Ascending aorta (tissue), 2 donors: Measurements from ENCODE around the gene KCNG2. TPM values are rescaled to one million over a fixed set of nuclear protein-coding genes. Genes with fewer than 3 reads are reported as not detected.

ENCODE experiments used
- DNase-seq, 2 donors: peaks; one replicate each; pipeline ENCODE4 v3.0.0-alpha.2; 2019; ENCODE audit warnings: low spot score in 2 of 2
- H3K27ac ChIP-seq, 2 donors: fragments of 200-600 bp; sonication (generic); one replicate each; pipeline ENCODE4 v1.5.1; 2016 to 2017; ENCODE audit warnings: mild to moderate bottlenecking in 1 of 2
- H3K27me3 ChIP-seq: fragments of 200-600 bp; sonication (generic); one replicate; pipeline ENCODE4 v1.5.1; 2017
- H3K36me3 ChIP-seq, 2 donors: fragments of 200-600 bp; sonication (generic); one replicate each; pipeline ENCODE4 v1.5.1; 2016
- H3K4me1 ChIP-seq, 2 donors: fragments of 200-600 bp; sonication (generic); one replicate each; pipeline ENCODE4 v1.5.1; 2016 to 2017; ENCODE audit warnings: mild to moderate bottlenecking in 1 of 2
- H3K4me3 ChIP-seq, 2 donors: fragments of 200-600 bp; sonication (generic); one replicate each; pipeline ENCODE4 v1.5.1; 2016 to 2017; ENCODE audit warnings: mild to moderate bottlenecking in 1 of 2
- H3K9me3 ChIP-seq, 2 donors: fragments of 200-600 bp; sonication (generic); one replicate each; pipeline ENCODE4 v1.5.1; 2016
- intact Hi-C: fragments of 100-400 bp; cut with DNase I; formaldehyde crosslinking; loops from one replicate; pipeline ENCODE4 v1.15.1; 2023
- total RNA-seq: library from RNA; depleted of rRNA; stranded (reverse); fragments of >200 nt; gene quantifications from one replicate; pipeline ENCODE4 v1.1.0, GENCODE V29; 2016
- TF ChIP-seq, protein P1 (sequence below), 3 experiments: fragments of 200-600 bp in 2 of 3; fragments of 450-650 bp in 1 of 3; sonication (generic) in 2 of 3; IDR thresholded peaks; one replicate each; pipeline ENCODE4 v1.5.1; 2016 to 2019; ENCODE audit warnings: antibody characterized with exemption in 3 of 3, mild to moderate bottlenecking in 1 of 3, moderate library complexity in 1 of 3

KCNG2 gene
- total RNA-seq, 1 donor from 2014 or later, result not detected

DNA sequence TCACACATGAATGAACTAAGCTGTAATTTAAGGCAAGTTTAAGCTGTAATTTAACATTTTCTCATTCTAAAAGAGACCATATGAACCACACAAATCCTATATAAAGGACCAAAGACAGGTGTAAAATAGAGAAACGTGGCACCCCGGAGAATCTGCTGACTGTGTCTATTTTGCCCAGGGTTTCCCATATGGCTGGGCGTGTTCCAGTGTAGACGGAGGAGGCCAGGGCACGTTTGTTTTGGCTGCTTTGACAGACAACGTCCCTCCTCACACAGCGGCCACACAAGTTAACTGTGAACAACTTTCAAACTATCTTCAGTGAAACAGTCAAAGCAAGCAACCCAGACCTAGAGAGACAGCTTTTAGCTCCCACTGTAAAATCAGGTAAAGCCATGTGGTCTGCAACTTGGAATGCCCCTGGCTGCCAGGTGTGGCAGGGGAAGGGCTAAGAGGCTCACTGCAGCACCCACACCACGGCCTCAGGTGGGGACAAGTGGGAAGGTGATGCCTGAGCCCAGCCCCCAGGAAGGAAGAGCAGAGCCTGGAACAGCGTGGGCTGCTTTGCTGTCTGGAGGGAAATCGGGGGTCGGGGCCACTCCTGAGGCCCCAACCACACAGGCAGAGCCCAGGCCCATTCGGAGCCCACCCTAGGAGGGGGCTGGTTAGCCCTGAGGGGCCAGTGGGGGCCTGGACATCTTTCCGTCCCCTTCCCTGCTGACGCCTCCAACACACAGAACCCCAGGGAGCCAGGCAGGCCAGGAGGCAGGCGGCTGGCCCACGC is 113.0 kb downstream of the KCNG2 start:
- H3K36me3 ChIP-seq, result peaks cover 13 to 40% of the 10 kb centered on the region in 2 donors
- no peaks in the 10 kb centered on the region for H3K4me1 ChIP-seq
- DNase-seq, result no peak
- no peaks in the 10 kb centered on the region for H3K9me3 ChIP-seq
- H3K27me3 ChIP-seq, result no peaks in the 10 kb centered on the region
- H3K4me3 ChIP-seq, result no peak overlapping the region
- TF ChIP-seq, protein P1, sequence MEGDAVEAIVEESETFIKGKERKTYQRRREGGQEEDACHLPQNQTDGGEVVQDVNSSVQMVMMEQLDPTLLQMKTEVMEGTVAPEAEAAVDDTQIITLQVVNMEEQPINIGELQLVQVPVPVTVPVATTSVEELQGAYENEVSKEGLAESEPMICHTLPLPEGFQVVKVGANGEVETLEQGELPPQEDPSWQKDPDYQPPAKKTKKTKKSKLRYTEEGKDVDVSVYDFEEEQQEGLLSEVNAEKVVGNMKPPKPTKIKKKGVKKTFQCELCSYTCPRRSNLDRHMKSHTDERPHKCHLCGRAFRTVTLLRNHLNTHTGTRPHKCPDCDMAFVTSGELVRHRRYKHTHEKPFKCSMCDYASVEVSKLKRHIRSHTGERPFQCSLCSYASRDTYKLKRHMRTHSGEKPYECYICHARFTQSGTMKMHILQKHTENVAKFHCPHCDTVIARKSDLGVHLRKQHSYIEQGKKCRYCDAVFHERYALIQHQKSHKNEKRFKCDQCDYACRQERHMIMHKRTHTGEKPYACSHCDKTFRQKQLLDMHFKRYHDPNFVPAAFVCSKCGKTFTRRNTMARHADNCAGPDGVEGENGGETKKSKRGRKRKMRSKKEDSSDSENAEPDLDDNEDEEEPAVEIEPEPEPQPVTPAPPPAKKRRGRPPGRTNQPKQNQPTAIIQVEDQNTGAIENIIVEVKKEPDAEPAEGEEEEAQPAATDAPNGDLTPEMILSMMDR (IDR thresholded peaks at IDR 0.05), result no peak
- intact Hi-C loops, result no loop called here
- H3K27ac ChIP-seq, result no peak overlapping the region

- intact Hi-C loops, result no loop called here
- Histone ChIP-seq H3K4me1 (no peaks in the 10 kb centered on the region), H3K27ac (no peak overlapping the region), H3K36me3 (peaks cover 18 to 48% of the 10 kb centered on the region in 2 donors), H3K4me3 (no peak overlapping the region), H3K27me3 (no peaks in the 10 kb centered on the region), H3K9me3 (no peaks in the 10 kb centered on the region)
- TF ChIP-seq, protein P1 (IDR thresholded peaks at IDR 0.05), result no peak
- no peak for DNase-seq
These were observed 113.9 kb downstream of the KCNG2 start for GRCh38 chr18:79911344-79912270.

GRCh38 chr18:79912409-79912991 is 114.8 kb downstream of the KCNG2 start:
- DNase-seq, result no peak
- Histone ChIP-seq H3K27ac (no peak overlapping the region), H3K9me3 (no peaks in the 10 kb centered on the region), H3K4me1 (no peaks in the 10 kb centered on the region), H3K36me3 (peaks cover 25 to 57% of the 10 kb centered on the region in 2 donors), H3K4me3 (no peak overlapping the region), H3K27me3 (no peaks in the 10 kb centered on the region)
- TF ChIP-seq, protein P1 (IDR thresholded peaks at IDR 0.05), result no peak
- intact Hi-C loops, result no loop called here

GRCh38 chr18:79912994-79913831 is 115.5 kb downstream of the KCNG2 start:
- TF ChIP-seq, protein P1 (IDR thresholded peaks at IDR 0.05), result no peak
- no peaks in the 10 kb centered on the region for H3K27me3 ChIP-seq
- intact Hi-C loops, result no loop called here
- DNase-seq, result no peak
- no peak overlapping the region for H3K4me3 ChIP-seq
- no peaks in the 10 kb centered on the region for H3K9me3 ChIP-seq
- H3K36me3 ChIP-seq, result peaks cover 25 to 64% of the 10 kb centered on the region in 2 donors
- H3K4me1 ChIP-seq, result no peaks in the 10 kb centered on the region
- no peak overlapping the region for H3K27ac ChIP-seq

DNA sequence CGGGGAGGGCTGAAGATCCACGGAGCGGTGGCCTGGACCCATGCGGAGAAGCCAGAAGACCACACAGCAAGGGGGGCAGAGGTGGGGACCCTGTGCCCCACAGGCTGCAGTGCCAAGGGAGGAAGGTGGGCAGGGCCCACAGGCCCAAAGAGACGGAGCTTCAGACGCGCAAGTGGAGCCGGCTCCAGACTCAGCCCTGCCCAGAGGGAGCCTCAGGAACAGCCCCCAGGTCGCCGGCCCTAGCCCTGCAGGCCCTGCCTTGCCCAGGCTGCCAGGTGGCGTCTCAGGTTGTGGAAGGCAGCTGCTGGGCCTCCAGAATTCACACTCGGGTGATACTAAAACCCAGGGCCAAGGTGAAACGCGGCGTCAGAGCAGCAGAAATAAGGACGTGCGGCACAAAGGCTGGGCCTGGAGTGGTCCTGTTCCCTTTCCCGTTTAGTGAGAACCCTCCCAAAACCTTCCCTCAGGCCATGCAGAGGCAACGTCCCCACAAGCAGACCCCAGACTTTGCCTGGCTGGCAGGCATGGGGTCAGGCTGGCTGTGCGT is 116.9 kb downstream of the KCNG2 start:
- Histone ChIP-seq H3K36me3 (peaks cover 34 to 68% of the 10 kb centered on the region in 2 donors), H3K9me3 (no peaks in the 10 kb centered on the region), H3K4me1 (no peaks in the 10 kb centered on the region), H3K27me3 (no peaks in the 10 kb centered on the region), H3K4me3 (no peak overlapping the region), H3K27ac (no peak overlapping the region)
- no peak for DNase-seq
- TF ChIP-seq, protein P1 (IDR thresholded peaks at IDR 0.05), result no peak
- intact Hi-C loops, result no loop called here
